Pancreas (tissue), 10 donors: ENCODE results near the gene RHOH. TPM values are rescaled to one million over a fixed set of nuclear protein-coding genes. Genes with fewer than 3 reads are reported as not detected.

Experiments
- ATAC-seq, 4 donors: fragments of 200-7000 bp; cut with Tn5 transposase; one replicate each; pipeline versions ENCODE4 v1.8.0 to v1.9.1; 2020; ENCODE audit warnings: mild to moderate bottlenecking in 4 of 4, moderate library complexity in 4 of 4
- DNase-seq, 6 donors: peaks; one replicate each; pipeline ENCODE4 v3.0.0-alpha.2; 2020
- FAIRE-seq: peaks from 2 replicates; lab custom pipeline; 2012; peaks lifted over from hg19 to GRCh38; lab: Jason Lieb, UNC
- H3K27ac ChIP-seq, 4 donors: fragments of 200-600 bp; sonication (generic); 1 replicate in 3 of 4; 2 replicates in 1 of 4; pipeline versions ENCODE4 v1.5.0 to v1.8.0; 2020
- H3K27me3 ChIP-seq, 4 donors: fragments of 200-600 bp; one replicate each; pipeline ENCODE4 v1.8.0; 2021
- H3K36me3 ChIP-seq, 3 donors: fragments of 200-600 bp; sonication (generic) in 1 of 3; one replicate each; pipeline versions ENCODE4 v1.5.0 to v1.8.0; 2020 to 2021
- H3K4me1 ChIP-seq, 3 donors: fragments of 200-600 bp; one replicate each; pipeline ENCODE4 v1.8.0; 2021
- H3K4me3 ChIP-seq, 4 donors: fragments of 200-600 bp; sonication (generic) in 2 of 4; one replicate each; pipeline versions ENCODE4 v1.5.0 to v1.8.0; 2020 to 2021
- H3K9me3 ChIP-seq, 4 donors: fragments of 200-600 bp; one replicate each; pipeline ENCODE4 v1.8.0; 2021
- WGBS, 2 donors: extraction: QIAGEN DNeasy Blood & Tissue Kit; methylation state at CpG; one replicate each; pipeline ENCODE4 v1.1.7; 2013; 5-methylcytosine and 5-hydroxymethylcytosine counted together
- intact Hi-C, 3 donors: fragments of 100-400 bp; cut with DNase I; formaldehyde crosslinking; loops; one replicate each; pipeline versions ENCODE4 v1.11.1 to v1.14.2; 2022
- polyA plus RNA-seq, 2 donors: library from polyadenylated mRNA; stranded (reverse); fragments of 200-250 nt; gene quantifications; one replicate each; pipeline ENCODE4 v1.2.3, GENCODE V29; 2013
- total RNA-seq, 6 donors: library from RNA; stranded (reverse); fragmentation: NEBNext Ultra II Directional in 4 of 6; extraction: Animal tissue kit (Norgen Biotek cat#: 25700) in 4 of 6; gene quantifications; one replicate each; pipeline versions ENCODE4 v1.2.1 to v1.2.4, GENCODE V29; 2021 to 2023
- TF ChIP-seq, protein P1 (sequence below), 4 donors: fragments of 200-600 bp; sonication (generic) in 3 of 4; IDR thresholded peaks; one replicate each; pipeline versions ENCODE4 v1.5.0 to v1.8.0; 2021; ENCODE audit warnings: antibody characterized with exemption in 4 of 4
- donor health status: healthy with polysubstance abuse.
- donor health status: DM: no; HTN: no; CAD: no; lungs with moderate emphysema.
- donor health status: DM: no; HTN: no; CAD: no.
- donor health status: control.
- donor health status: control.
- donor health status: Bipolar disorder and iron deficiency.
- donor health status: DM: yes; HTN: yes; CAD: no.
- donor health status: DM: no; HTN: no; CAD: no.
- donor health status: DM: no; HTN: no; CAD: no.
- donor health status: DM: yes; HTN: yes; CAD: no.

The RHOH gene
- total and polyA plus RNA-seq, 8 donors, result 0.08 to 1.8 (median 0.49) TPM

DNA sequence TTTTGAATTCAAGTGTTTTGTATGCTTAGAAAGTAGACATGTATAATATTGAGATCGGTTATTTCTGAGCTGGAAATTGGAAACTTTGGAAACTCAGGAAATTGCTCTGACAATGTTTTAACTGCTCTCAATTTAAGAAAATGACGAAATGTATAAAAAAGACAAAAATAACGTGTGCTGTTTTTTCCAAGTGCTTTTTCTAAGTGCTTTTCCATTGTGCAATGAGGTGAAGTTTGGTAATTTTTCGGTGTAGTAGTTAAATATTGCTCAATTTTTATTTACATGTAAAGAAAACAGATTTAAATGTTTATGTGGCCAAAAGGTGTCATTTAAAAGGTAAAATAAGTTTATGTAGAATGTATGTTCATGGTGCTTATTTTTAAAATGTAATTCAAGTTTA is 39.4 kb upstream of the RHOH start:
- Histone ChIP-seq H3K36me3 (no peaks in the 10 kb centered on the region), H3K27me3 (no peaks in the 10 kb centered on the region), H3K27ac (no peak overlapping the region), H3K4me1 (peaks cover 0 to 4% (median 0%) of the 10 kb centered on the region in 3 donors), H3K4me3 (no peak overlapping the region), H3K9me3 (no peaks in the 10 kb centered on the region)
- WGBS, 2 donors, result 88 to 93% methylated on average over 4 of the region's 4 CpGs
- FAIRE-seq (no peak), ATAC-seq (no peak), DNase-seq (no peak)
- TF ChIP-seq, protein P1, sequence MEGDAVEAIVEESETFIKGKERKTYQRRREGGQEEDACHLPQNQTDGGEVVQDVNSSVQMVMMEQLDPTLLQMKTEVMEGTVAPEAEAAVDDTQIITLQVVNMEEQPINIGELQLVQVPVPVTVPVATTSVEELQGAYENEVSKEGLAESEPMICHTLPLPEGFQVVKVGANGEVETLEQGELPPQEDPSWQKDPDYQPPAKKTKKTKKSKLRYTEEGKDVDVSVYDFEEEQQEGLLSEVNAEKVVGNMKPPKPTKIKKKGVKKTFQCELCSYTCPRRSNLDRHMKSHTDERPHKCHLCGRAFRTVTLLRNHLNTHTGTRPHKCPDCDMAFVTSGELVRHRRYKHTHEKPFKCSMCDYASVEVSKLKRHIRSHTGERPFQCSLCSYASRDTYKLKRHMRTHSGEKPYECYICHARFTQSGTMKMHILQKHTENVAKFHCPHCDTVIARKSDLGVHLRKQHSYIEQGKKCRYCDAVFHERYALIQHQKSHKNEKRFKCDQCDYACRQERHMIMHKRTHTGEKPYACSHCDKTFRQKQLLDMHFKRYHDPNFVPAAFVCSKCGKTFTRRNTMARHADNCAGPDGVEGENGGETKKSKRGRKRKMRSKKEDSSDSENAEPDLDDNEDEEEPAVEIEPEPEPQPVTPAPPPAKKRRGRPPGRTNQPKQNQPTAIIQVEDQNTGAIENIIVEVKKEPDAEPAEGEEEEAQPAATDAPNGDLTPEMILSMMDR (IDR thresholded peaks at IDR 0.05), result no peak
- intact Hi-C loops, result no loop called here

DNA sequence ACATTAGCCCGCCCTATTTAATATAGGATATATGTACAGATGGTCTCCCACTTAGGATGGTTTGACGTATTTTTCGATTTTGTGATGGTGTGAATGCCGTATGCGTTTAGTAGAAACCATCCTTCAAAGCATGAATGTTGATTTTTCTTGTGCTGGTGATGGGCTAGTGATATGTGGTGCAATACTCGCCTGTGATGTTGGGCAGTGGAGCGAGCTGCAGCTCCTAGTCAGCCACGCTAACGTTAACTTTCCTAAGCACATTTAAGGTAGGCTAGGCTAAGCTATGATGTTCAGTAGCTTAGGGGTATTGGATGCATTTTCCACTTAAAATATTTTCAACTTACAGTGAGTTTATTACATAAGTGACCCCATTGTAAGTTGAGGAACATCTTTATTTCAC is 36.6 kb upstream of the RHOH start:
- ATAC-seq (no peak), FAIRE-seq (no peak), DNase-seq (no peak)
- intact Hi-C loops, result no loop called here
- Histone ChIP-seq H3K27me3 (no peaks in the 10 kb centered on the region), H3K36me3 (no peaks in the 10 kb centered on the region), H3K4me1 (no peaks in the 10 kb centered on the region), H3K4me3 (no peak overlapping the region), H3K27ac (no peak overlapping the region), H3K9me3 (no peaks in the 10 kb centered on the region)
- TF ChIP-seq, protein P1 (IDR thresholded peaks at IDR 0.05), result no peak
- 93 to 95% methylated on average over 9 of the region's 9 CpGs for WGBS, 2 donors

DNA sequence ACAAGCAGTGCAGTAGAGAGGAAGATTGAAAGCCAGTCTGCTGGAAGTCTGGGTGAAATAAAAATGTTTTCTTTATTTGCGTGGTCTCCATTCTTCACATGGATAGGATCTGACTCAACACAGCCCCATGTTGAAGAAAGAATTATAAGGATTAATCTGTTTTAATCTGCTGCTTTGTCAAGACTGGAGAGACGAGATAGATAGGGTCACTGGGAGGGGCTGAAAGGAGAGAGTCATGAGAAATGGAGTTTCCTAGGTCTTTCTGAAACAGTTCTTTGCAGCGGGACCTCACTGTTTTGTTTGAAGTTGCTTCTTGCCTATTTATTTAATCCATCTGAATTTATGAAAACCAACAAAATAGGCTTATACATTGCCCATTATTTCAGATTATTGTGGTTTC is 32.4 kb upstream of the RHOH start:
- TF ChIP-seq, protein P1 (IDR thresholded peaks at IDR 0.05), result no peak
- WGBS, 2 donors, result 90 to 91% methylated on average over 3 of the region's 3 CpGs
- no peak for ATAC-seq
- Histone ChIP-seq H3K27me3 (no peaks in the 10 kb centered on the region), H3K27ac (no peak overlapping the region), H3K9me3 (no peaks in the 10 kb centered on the region), H3K4me3 (no peak overlapping the region), H3K4me1 (no peaks in the 10 kb centered on the region), H3K36me3 (no peaks in the 10 kb centered on the region)
- intact Hi-C loops, result no loop called here
- no peak for DNase-seq
- no peak for FAIRE-seq

DNA sequence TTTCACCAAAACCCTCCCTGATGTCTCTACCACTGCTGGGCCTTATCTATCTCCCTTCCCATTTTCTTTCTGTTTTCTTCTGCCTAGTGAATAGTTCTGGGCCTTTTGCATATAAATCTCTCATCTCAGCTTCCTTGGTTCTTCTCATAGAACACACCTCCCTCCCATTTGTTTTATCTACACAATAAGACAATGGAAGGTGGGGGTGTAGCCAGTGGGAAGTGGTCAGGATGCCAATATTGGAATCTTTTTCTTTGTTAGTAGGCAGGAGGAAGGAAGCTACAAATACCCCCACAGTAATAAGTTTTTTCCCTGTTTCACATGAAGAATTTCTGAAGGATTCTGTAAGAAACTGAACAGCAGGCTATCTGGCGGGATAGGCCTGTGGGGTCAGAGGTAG is 30.9 kb upstream of the RHOH start:
- intact Hi-C loops, result no loop called here
- H3K9me3 ChIP-seq, result no peaks in the 10 kb centered on the region
- no peak for ATAC-seq
- no peak overlapping the region for H3K4me3 ChIP-seq
- DNase-seq, result no peak
- 96 to 100% methylated on average over 1 of the region's 1 CpG for WGBS, 2 donors
- no peak for FAIRE-seq
- TF ChIP-seq, protein P1 (IDR thresholded peaks at IDR 0.05), result no peak
- no peaks in the 10 kb centered on the region for H3K4me1 ChIP-seq
- no peaks in the 10 kb centered on the region for H3K27me3 ChIP-seq
- H3K36me3 ChIP-seq, result no peaks in the 10 kb centered on the region
- no peak overlapping the region for H3K27ac ChIP-seq

DNA sequence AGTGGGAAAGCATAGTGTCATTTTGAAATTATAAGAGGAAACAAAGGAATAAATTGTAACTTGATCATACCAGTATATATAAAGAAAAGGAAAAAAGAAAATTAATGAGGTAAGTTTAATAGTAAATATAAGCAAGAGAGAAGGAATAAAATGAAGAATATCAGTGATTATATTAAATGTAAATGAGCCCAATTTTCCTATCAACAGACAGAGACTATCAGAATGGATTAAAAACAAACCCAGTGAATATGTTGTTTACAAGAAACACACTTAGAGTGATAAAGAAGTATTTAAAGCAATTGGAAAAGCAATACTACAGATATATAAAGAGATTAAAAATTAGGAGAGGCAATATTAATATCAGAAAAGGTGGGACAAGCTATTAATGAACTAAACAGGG is 28.8 kb upstream of the RHOH start:
- H3K4me1 ChIP-seq, result no peaks in the 10 kb centered on the region
- DNase-seq (no peak), ATAC-seq (no peak), FAIRE-seq (peak; percentile 60)
- H3K36me3 ChIP-seq, result no peaks in the 10 kb centered on the region
- H3K9me3 ChIP-seq, result no peaks in the 10 kb centered on the region
- H3K27ac ChIP-seq, result no peak overlapping the region
- intact Hi-C loops, result no loop called here
- TF ChIP-seq, protein P1 (IDR thresholded peaks at IDR 0.05), result no peak
- no peaks in the 10 kb centered on the region for H3K27me3 ChIP-seq
- no peak overlapping the region for H3K4me3 ChIP-seq
